Cardiac fibroblast (primary cell): Measurements from ENCODE around the gene OR5H15.
"Not testable (repeated sequence)": the region's sequence is repeated elsewhere in the genome, so short reads cannot be mapped to it uniquely, and the experiment has no call there.

Source experiments
- DNase-seq, 2 donors: peaks; one replicate each; pipeline versions ENCODE4 v3.0.0 to v3.0.0-alpha.2; 2010; ENCODE audit warnings: low read depth in 2 of 2
- H3K4me3 ChIP-seq, 2 donors: replicated peaks in 1 of 2; 1 replicate in 1 of 2; 2 replicates in 1 of 2; pipeline ENCODE4 v1.5.1; 2011; ENCODE audit warnings: low read depth in 2 of 2, low read length in 2 of 2, mild to moderate bottlenecking in 2 of 2, moderate library complexity in 1 of 2
- CTCF ChIP-seq: IDR thresholded peaks from one replicate; pipeline ENCODE4 v1.5.1; 2011; ENCODE audit warnings: low read depth, mild to moderate bottlenecking, low read length, inconsistent platforms

Gene OR5H15

GRCh38 chr3:98166396-98166795 is at the start of gene OR5H15:
OR5H15 (plus strand) TSS chr3:98166696; CDS start chr3:98168700, 2,004 bp downstream.
- no peak for TF ChIP-seq CTCF
- no peak within 1 kb of the TSS for H3K4me3 ChIP-seq
- DNase-seq, result no peak

- H3K4me3 ChIP-seq, result no peak within 1 kb of the TSS
- DNase-seq, result no peak
- no peak for TF ChIP-seq CTCF
Measured at GRCh38 chr3:98130421-98130820, 36.1 kb upstream of the OR5H15 start, which contains the start of gene OR5H1. OR5H1 (plus strand) TSS chr3:98130721; CDS start chr3:98132698, 1,977 bp downstream.

- H3K4me3 ChIP-seq, result no peak overlapping the region
- no peak for TF ChIP-seq CTCF
- DNase-seq, result no peak
Measured at GRCh38 chr3:98136631-98137030, 29.9 kb upstream of the OR5H15 start.

GRCh38 chr3:98137826-98138557 is 28.5 kb upstream of the OR5H15 start:
- not testable (repeated sequence) for H3K4me3 ChIP-seq, DNase-seq

- no peak overlapping the region for H3K4me3 ChIP-seq
- TF ChIP-seq CTCF, result no peak
- no peak for DNase-seq
Measured at GRCh38 chr3:98140531-98140930, 26.0 kb upstream of the OR5H15 start.

GRCh38 chr3:98147179-98147578 is 19.3 kb upstream of the OR5H15 start, which contains the start of gene OR5H14:
OR5H14 (plus strand) TSS chr3:98147479; CDS start chr3:98149386, 1,907 bp downstream.
- H3K4me3 ChIP-seq, result no peak within 1 kb of the TSS

More at GRCh38 chr3:98147179-98147578, 19.3 kb upstream of the OR5H15 start, which contains the start of gene OR5H14:
- no peak for DNase-seq
- no peak for TF ChIP-seq CTCF
